Stimulated activated naive CD8-positive, alpha-beta T cell treated with anti-CD3 and anti-CD28 coated beads, Interleukin-15, Interleukin-2, amounts not matched to agents 100 ng/mL and 50 ng/mL, for 24 hours (primary cell): Measurements from ENCODE around the gene CLEC9A.
"Not testable (repeated sequence)": the region's sequence is repeated elsewhere in the genome, so short reads cannot be mapped to it uniquely, and the experiment has no call there.

Experiments used
- H3K27ac Mint-ChIP-seq: one replicate; pipeline ENCODE4 v1.8.0; 2021; ENCODE audit warnings: mild to moderate bottlenecking, mixed read lengths
- H3K27me3 Mint-ChIP-seq: one replicate; pipeline ENCODE4 v1.8.0; 2021; ENCODE audit warnings: mixed read lengths
- H3K36me3 Mint-ChIP-seq: one replicate; pipeline ENCODE4 v1.8.0; 2021; ENCODE audit warnings: low read depth, mixed read lengths
- H3K4me1 Mint-ChIP-seq: one replicate; pipeline ENCODE4 v1.8.0; 2021; ENCODE audit warnings: low read depth, mixed read lengths
- H3K4me3 Mint-ChIP-seq: one replicate; pipeline ENCODE4 v1.8.0; 2021; ENCODE audit warnings: mild to moderate bottlenecking, mixed read lengths
- H3K9me3 Mint-ChIP-seq: one replicate; pipeline ENCODE4 v1.8.0; 2021; ENCODE audit warnings: mixed read lengths

The CLEC9A gene

GRCh38 chr12:10030446-10030845 lies at the start of gene CLEC9A:
Gene CLEC9A (plus strand): TSS chr12:10030682. CDS start chr12:10052688, 22,006 bp downstream.
- Mint-ChIP-seq H3K27me3 (no peaks in the 10 kb centered on the region), H3K9me3 (no peaks in the 10 kb centered on the region), H3K4me3 (no peak within 1 kb of the TSS), H3K4me1 (no peaks in the 10 kb centered on the region), H3K36me3 (no peaks in the 10 kb centered on the region), H3K27ac (no peak within 1 kb of the TSS)

- H3K36me3 Mint-ChIP-seq, result no peaks in the 10 kb centered on the region
- H3K9me3 Mint-ChIP-seq, result no peaks in the 10 kb centered on the region
- H3K27ac Mint-ChIP-seq, result no peak overlapping the region
- no peak overlapping the region for H3K4me3 Mint-ChIP-seq
- H3K4me1 Mint-ChIP-seq, result peaks cover 10% of the 10 kb centered on the region
- H3K27me3 Mint-ChIP-seq, result peaks cover 34% of the 10 kb centered on the region
Measured at GRCh38 chr12:9991876-9992275, 38.6 kb upstream of the CLEC9A start.

GRCh38 chr12:9992296-9992695 lies 38.2 kb upstream of the CLEC9A start:
- H3K9me3 Mint-ChIP-seq, result no peaks in the 10 kb centered on the region
- no peaks in the 10 kb centered on the region for H3K36me3 Mint-ChIP-seq
- H3K27me3 Mint-ChIP-seq, result peaks cover 34% of the 10 kb centered on the region
- no peak overlapping the region for H3K27ac Mint-ChIP-seq
- H3K4me3 Mint-ChIP-seq, result no peak overlapping the region
- H3K4me1 Mint-ChIP-seq, result peaks cover 10% of the 10 kb centered on the region

GRCh38 chr12:9999016-9999415 lies 31.5 kb upstream of the CLEC9A start, which contains the start of gene CLEC1B:
Gene CLEC1B (minus strand): TSS chr12:9999121. CDS start chr12:9999100, 21 bp downstream.
- Mint-ChIP-seq H3K27me3 (peaks cover 6% of the 10 kb centered on the region), H3K4me3 (no peak within 1 kb of the TSS), H3K4me1 (no peaks in the 10 kb centered on the region), H3K36me3 (no peaks in the 10 kb centered on the region), H3K27ac (no peak within 1 kb of the TSS), H3K9me3 (no peaks in the 10 kb centered on the region)

- Mint-ChIP-seq H3K36me3 (no peaks in the 10 kb centered on the region), H3K9me3 (no peaks in the 10 kb centered on the region), H3K27me3 (no peaks in the 10 kb centered on the region), H3K4me1 (no peaks in the 10 kb centered on the region), H3K4me3 (no peak overlapping the region), H3K27ac (no peak overlapping the region)
Measured at GRCh38 chr12:10001171-10001776, 29.2 kb upstream of the CLEC9A start.

- Mint-ChIP-seq H3K9me3 (no peaks in the 10 kb centered on the region), H3K27ac (no peak overlapping the region), H3K4me1 (no peaks in the 10 kb centered on the region), H3K36me3 (no peaks in the 10 kb centered on the region), H3K27me3 (peaks cover 21% of the 10 kb centered on the region), H3K4me3 (no peak overlapping the region)
Measured at GRCh38 chr12:10012630-10013330, 17.7 kb upstream of the CLEC9A start.

- H3K4me3 Mint-ChIP-seq, result no peak overlapping the region
- peaks cover 17% of the 10 kb centered on the region for H3K27me3 Mint-ChIP-seq
- no peaks in the 10 kb centered on the region for H3K9me3 Mint-ChIP-seq
- H3K36me3 Mint-ChIP-seq, result no peaks in the 10 kb centered on the region
- no peak overlapping the region for H3K27ac Mint-ChIP-seq
- H3K4me1 Mint-ChIP-seq, result no peaks in the 10 kb centered on the region
Measured at GRCh38 chr12:10015450-10015849, 15.0 kb upstream of the CLEC9A start.

- H3K27me3 Mint-ChIP-seq, result peaks cover 17% of the 10 kb centered on the region
- H3K4me3 Mint-ChIP-seq, result no peak overlapping the region
- H3K4me1 Mint-ChIP-seq, result no peaks in the 10 kb centered on the region
- no peaks in the 10 kb centered on the region for H3K36me3 Mint-ChIP-seq
- no peaks in the 10 kb centered on the region for H3K9me3 Mint-ChIP-seq
- H3K27ac Mint-ChIP-seq, result no peak overlapping the region
Measured at GRCh38 chr12:10016881-10017280, 13.6 kb upstream of the CLEC9A start.

GRCh38 chr12:10018386-10018785 lies 12.1 kb upstream of the CLEC9A start:
- Mint-ChIP-seq H3K27ac (no peak overlapping the region), H3K36me3 (no peaks in the 10 kb centered on the region), H3K4me1 (no peaks in the 10 kb centered on the region), H3K4me3 (no peak overlapping the region), H3K9me3 (no peaks in the 10 kb centered on the region), H3K27me3 (peaks cover 10% of the 10 kb centered on the region)

GRCh38 chr12:10021342-10021741 lies 9.1 kb upstream of the CLEC9A start:
- Mint-ChIP-seq H3K9me3 (no peaks in the 10 kb centered on the region), H3K27me3 (peaks cover 4% of the 10 kb centered on the region), H3K36me3 (no peaks in the 10 kb centered on the region), H3K4me1 (no peaks in the 10 kb centered on the region), H3K27ac (no peak overlapping the region), H3K4me3 (no peak overlapping the region)

GRCh38 chr12:10025236-10025635 lies 5.2 kb upstream of the CLEC9A start:
- Mint-ChIP-seq H3K36me3 (no peaks in the 10 kb centered on the region), H3K27me3 (no peaks in the 10 kb centered on the region), H3K4me3 (no peak overlapping the region), H3K27ac (no peak overlapping the region), H3K9me3 (no peaks in the 10 kb centered on the region), H3K4me1 (no peaks in the 10 kb centered on the region)

GRCh38 chr12:10026666-10027065 lies 3.8 kb upstream of the CLEC9A start:
- H3K27ac Mint-ChIP-seq, H3K27me3 Mint-ChIP-seq, H3K4me1 Mint-ChIP-seq, H3K4me3 Mint-ChIP-seq, H3K9me3 Mint-ChIP-seq, H3K36me3 Mint-ChIP-seq: not testable (repeated sequence)

- Mint-ChIP-seq H3K27me3 (no peaks in the 10 kb centered on the region), H3K27ac (no peak overlapping the region), H3K36me3 (no peaks in the 10 kb centered on the region), H3K9me3 (no peaks in the 10 kb centered on the region), H3K4me3 (no peak overlapping the region), H3K4me1 (no peaks in the 10 kb centered on the region)
Measured at GRCh38 chr12:10027311-10027710, 3.2 kb upstream of the CLEC9A start.

GRCh38 chr12:10027721-10028120 lies 2.8 kb upstream of the CLEC9A start:
- H3K4me1 Mint-ChIP-seq, result no peaks in the 10 kb centered on the region
- no peak overlapping the region for H3K27ac Mint-ChIP-seq
- H3K4me3 Mint-ChIP-seq, result no peak overlapping the region
- H3K9me3 Mint-ChIP-seq, result no peaks in the 10 kb centered on the region
- no peaks in the 10 kb centered on the region for H3K36me3 Mint-ChIP-seq
- no peaks in the 10 kb centered on the region for H3K27me3 Mint-ChIP-seq

GRCh38 chr12:10031321-10031720 lies 839 bp downstream of the CLEC9A start:
- no peaks in the 10 kb centered on the region for H3K4me1 Mint-ChIP-seq
- no peak overlapping the region for H3K27ac Mint-ChIP-seq
- no peaks in the 10 kb centered on the region for H3K36me3 Mint-ChIP-seq
- no peaks in the 10 kb centered on the region for H3K27me3 Mint-ChIP-seq
- H3K9me3 Mint-ChIP-seq, result no peaks in the 10 kb centered on the region
- no peak overlapping the region for H3K4me3 Mint-ChIP-seq

- H3K9me3 Mint-ChIP-seq, result no peaks in the 10 kb centered on the region
- no peak overlapping the region for H3K27ac Mint-ChIP-seq
- H3K4me1 Mint-ChIP-seq, result no peaks in the 10 kb centered on the region
- H3K36me3 Mint-ChIP-seq, result no peaks in the 10 kb centered on the region
- H3K4me3 Mint-ChIP-seq, result no peak overlapping the region
- H3K27me3 Mint-ChIP-seq, result no peaks in the 10 kb centered on the region
Measured at GRCh38 chr12:10031771-10032175, 1.3 kb downstream of the CLEC9A start.
